ENCODE measurements around the gene LYPD6.
"Not testable (repeated sequence)": the region's sequence is repeated elsewhere in the genome, so short reads cannot be mapped to it uniquely, and the experiment has no call there.

Gene LYPD6

DNA sequence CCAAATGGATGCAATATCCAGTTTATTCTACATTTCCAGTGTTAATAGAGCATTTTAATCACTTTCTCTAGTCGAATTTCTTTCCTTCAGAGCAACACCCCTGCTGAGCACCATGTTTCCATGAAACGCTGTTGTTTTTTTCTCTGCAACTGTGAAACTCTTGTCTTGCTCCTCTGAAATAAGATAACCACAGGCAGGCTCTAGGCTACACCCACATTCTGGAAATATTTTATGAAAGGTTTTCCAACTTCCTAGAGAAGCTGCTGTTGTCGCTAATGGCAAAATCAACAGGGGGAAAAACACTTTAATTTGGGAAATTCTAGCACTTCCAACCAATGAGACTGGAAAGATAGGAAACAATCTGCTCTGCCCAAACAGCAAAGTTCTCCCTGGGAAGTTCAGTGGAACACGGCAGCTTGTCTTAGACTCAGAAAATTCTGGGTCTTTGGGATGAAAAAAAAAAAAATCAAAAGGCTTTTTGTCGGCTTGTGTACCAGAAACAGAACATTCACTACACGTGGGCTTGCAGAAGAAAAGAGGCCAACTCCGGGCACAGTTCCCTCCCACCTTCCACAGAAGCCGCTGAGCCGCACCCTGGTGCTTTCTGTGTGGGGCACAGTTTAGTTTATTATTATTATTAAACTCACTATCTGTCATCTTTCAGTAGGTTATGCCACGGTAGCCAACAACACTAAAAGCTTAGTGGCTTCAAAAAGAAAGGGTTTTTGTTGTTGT, 158.5 kb downstream of the LYPD6 start:
- TF ChIP-seq, protein P1, sequence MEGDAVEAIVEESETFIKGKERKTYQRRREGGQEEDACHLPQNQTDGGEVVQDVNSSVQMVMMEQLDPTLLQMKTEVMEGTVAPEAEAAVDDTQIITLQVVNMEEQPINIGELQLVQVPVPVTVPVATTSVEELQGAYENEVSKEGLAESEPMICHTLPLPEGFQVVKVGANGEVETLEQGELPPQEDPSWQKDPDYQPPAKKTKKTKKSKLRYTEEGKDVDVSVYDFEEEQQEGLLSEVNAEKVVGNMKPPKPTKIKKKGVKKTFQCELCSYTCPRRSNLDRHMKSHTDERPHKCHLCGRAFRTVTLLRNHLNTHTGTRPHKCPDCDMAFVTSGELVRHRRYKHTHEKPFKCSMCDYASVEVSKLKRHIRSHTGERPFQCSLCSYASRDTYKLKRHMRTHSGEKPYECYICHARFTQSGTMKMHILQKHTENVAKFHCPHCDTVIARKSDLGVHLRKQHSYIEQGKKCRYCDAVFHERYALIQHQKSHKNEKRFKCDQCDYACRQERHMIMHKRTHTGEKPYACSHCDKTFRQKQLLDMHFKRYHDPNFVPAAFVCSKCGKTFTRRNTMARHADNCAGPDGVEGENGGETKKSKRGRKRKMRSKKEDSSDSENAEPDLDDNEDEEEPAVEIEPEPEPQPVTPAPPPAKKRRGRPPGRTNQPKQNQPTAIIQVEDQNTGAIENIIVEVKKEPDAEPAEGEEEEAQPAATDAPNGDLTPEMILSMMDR (IDR thresholded peaks at IDR 0.05), result no peak

DNA sequence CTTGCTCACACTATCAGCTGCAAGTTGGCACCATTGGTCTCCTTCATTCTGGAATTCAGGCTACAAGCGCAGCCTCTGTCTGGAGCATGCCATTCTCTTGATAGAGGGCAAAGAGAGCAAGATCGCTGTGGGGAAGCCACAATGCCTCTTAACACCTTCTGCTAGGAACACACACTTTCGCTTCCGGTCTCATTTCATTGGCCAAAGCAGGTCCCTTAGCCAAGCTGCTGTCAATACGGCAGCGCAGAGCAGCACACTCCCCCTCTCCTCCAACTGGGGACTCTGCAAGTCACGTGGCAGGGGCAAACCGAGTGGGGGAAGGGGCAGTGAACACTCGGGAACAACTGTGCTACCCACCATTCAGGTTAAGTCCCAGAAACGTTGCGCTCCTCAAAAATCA, 159.1 kb downstream of the LYPD6 start:
- Histone ChIP-seq H3K27ac (no peak overlapping the region), H3K36me3 (no peaks in the 10 kb centered on the region), H3K9me3 (no peaks in the 10 kb centered on the region), H3K4me3 (ENCODE audit: low read depth in 1 of 2, low read length in 1 of 2) (no peak overlapping the region), H3K4me1 (ENCODE audit: control insufficient read depth in 1 of 2, insufficient read depth in 1 of 2, low read depth in 1 of 2, low read length in 1 of 2) (no peaks in the 10 kb centered on the region), H3K27me3 (peaks cover 24% of the 10 kb centered on the region)
- TF ChIP-seq, protein P1 (IDR thresholded peaks at IDR 0.05), result no peak

More for the DNA sequence above, 158.5 kb downstream of the LYPD6 start:
- no peaks in the 10 kb centered on the region for H3K4me1 ChIP-seq (ENCODE audit: control insufficient read depth in 1 of 2, insufficient read depth in 1 of 2, low read depth in 1 of 2, low read length in 1 of 2)
- H3K36me3 ChIP-seq, result no peaks in the 10 kb centered on the region
- H3K4me3 ChIP-seq (ENCODE audit: low read depth in 1 of 2, low read length in 1 of 2), result no peak overlapping the region
- H3K9me3 ChIP-seq, result no peaks in the 10 kb centered on the region
- peaks cover 24% of the 10 kb centered on the region for H3K27me3 ChIP-seq
- H3K27ac ChIP-seq, result no peak overlapping the region

DNA sequence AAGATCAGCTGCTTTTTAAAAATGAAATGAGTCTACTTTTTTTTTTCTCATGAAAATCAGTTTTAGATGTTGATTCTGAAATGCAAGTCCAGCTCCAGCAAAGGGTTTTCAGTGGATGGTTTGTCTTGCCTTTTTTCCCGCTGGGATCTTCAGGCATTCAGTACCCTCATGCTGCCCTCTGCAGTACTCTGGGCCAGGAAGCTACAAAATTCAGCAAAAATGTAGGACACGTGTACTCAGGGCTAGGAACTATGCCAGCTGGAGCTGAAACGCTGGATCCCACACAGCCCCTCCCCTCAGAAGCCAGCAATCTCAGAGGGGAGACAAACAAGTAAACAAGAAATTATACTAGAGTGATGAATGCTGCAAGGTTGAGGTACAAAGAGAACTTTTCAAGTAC, 159.9 kb downstream of the LYPD6 start:
- H3K27ac ChIP-seq, result no peak overlapping the region
- no peak overlapping the region for H3K4me3 ChIP-seq (ENCODE audit: low read depth in 1 of 2, low read length in 1 of 2)
- TF ChIP-seq, protein P1 (IDR thresholded peaks at IDR 0.05), result no peak
- peaks cover 24% of the 10 kb centered on the region for H3K27me3 ChIP-seq
- no peaks in the 10 kb centered on the region for H3K4me1 ChIP-seq (ENCODE audit: control insufficient read depth in 1 of 2, insufficient read depth in 1 of 2, low read depth in 1 of 2, low read length in 1 of 2)
- H3K36me3 ChIP-seq, result no peaks in the 10 kb centered on the region
- H3K9me3 ChIP-seq, result no peaks in the 10 kb centered on the region

DNA sequence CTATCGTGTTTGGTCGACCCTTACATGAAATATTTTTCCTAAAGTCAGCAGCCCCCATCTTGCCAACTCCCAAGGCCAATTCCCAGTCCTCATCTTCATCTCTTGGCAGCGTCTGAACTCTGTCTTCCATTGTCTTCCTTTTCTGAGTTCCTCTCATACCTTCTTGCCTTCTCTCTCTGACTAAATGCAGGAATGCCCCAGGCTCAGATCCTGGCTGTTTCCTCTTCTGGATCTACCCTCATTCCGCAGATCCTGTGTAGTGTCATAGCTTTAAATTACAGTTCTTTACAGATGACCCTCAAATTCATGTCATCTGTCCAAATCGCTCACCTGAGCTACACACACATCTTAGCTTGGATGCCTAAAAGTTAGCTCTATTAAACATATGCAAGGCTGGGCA, 162.5 kb downstream of the LYPD6 start:
- TF ChIP-seq, protein P1 (IDR thresholded peaks at IDR 0.05), result no peak
- Histone ChIP-seq H3K4me3 (ENCODE audit: low read depth in 1 of 2, low read length in 1 of 2) (no peak overlapping the region), H3K4me1 (ENCODE audit: control insufficient read depth in 1 of 2, insufficient read depth in 1 of 2, low read depth in 1 of 2, low read length in 1 of 2) (no peaks in the 10 kb centered on the region), H3K27ac (no peak overlapping the region), H3K9me3 (no peaks in the 10 kb centered on the region), H3K27me3 (peaks cover 15% of the 10 kb centered on the region), H3K36me3 (no peaks in the 10 kb centered on the region)

DNA sequence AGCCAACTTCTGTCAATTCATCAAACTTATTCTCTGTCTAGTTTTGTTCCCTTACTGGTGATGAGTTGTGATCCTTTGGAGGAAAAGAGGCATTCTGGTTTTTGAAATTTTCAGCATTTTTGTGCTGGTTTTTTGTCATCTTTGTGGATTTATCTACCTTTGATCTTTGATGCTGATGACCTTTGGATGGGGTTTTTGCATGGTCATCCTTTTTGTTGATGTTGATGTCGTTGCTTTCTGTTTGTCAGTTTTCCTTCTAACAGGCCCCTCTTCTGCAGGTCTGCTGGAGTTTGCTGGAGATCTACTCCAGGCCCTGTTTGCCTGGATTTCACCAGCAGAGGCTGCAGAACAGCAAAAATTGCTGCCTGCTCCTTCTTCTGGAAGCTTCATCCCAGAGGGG, 168.8 kb downstream of the LYPD6 start:
- not testable (repeated sequence) for H3K27me3 ChIP-seq; H3K4me1 ChIP-seq (ENCODE audit: control insufficient read depth in 1 of 2, insufficient read depth in 1 of 2, low read depth in 1 of 2, low read length in 1 of 2); H3K36me3 ChIP-seq; H3K9me3 ChIP-seq; H3K4me3 ChIP-seq (ENCODE audit: low read depth in 1 of 2, low read length in 1 of 2); H3K27ac ChIP-seq

DNA sequence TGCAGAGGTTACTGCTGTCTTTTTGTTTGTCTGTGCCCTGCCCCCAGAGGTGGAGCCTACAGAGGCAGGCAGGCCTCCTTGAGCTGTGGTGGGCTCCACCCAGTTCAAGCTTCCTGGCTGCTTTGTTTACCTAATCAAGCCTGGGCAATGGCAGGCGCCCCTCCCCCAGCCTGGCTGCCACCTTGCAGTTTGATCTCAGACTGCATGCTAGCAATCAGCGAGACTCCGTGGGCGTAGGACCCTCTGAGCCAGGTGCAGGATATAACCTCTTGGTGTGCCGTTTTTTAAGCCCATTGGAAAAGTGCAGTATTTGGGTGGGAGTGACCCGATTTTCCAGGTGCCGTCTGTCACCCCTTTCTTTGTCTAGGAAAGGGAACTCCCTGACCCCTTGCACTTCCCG, 176.4 kb downstream of the LYPD6 start:
- not testable (repeated sequence) for H3K4me1 ChIP-seq (ENCODE audit: control insufficient read depth in 1 of 2, insufficient read depth in 1 of 2, low read depth in 1 of 2, low read length in 1 of 2); H3K27me3 ChIP-seq; H3K9me3 ChIP-seq; H3K4me3 ChIP-seq (ENCODE audit: low read depth in 1 of 2, low read length in 1 of 2); H3K36me3 ChIP-seq; H3K27ac ChIP-seq

Measured in neutrophil (primary cell).